ENCODE data around the gene CACNA1A.

GRCh38 chr19:13284929-13285928 lies 221.1 kb downstream of the CACNA1A start:
- TF ChIP-seq, protein P1, sequence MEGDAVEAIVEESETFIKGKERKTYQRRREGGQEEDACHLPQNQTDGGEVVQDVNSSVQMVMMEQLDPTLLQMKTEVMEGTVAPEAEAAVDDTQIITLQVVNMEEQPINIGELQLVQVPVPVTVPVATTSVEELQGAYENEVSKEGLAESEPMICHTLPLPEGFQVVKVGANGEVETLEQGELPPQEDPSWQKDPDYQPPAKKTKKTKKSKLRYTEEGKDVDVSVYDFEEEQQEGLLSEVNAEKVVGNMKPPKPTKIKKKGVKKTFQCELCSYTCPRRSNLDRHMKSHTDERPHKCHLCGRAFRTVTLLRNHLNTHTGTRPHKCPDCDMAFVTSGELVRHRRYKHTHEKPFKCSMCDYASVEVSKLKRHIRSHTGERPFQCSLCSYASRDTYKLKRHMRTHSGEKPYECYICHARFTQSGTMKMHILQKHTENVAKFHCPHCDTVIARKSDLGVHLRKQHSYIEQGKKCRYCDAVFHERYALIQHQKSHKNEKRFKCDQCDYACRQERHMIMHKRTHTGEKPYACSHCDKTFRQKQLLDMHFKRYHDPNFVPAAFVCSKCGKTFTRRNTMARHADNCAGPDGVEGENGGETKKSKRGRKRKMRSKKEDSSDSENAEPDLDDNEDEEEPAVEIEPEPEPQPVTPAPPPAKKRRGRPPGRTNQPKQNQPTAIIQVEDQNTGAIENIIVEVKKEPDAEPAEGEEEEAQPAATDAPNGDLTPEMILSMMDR (IDR thresholded peaks at IDR 0.05) = no peak
- no peak for TF ChIP-seq POLR2A (IDR thresholded peaks at IDR 0.05)
